ENCODE results near the gene HLA-C. TPM values are rescaled to one million over a fixed set of nuclear protein-coding genes. Genes with fewer than 3 reads are reported as not detected.
"Not testable (repeated sequence)": the region's sequence is repeated elsewhere in the genome, so short reads cannot be mapped to it uniquely, and the experiment has no call there.

Gene HLA-C
- total RNA-seq, 6 experiments from 2014 or later: 88.7 to 148 (median 125) TPM

DNA sequence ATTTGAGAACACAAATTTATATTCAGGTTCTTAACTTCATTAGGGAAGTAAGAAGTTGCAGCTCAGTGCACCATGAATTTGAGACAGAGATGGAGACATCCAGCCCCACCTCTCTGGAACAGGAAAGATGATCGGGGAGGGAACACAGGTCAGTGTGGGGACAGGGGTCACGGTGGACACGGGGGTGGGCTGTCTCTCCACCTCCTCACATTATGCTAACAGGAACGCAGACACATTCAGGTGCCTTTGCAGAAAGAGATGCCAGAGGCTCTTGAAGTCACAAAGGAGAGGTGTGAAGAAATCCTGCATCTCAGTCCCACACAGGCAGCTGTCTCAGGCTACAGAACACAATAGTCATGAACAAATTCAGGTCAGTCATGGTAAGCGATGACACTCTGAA lies 3.1 kb downstream of the HLA-C start:
- H3K9me3 Mint-ChIP-seq: 0 out of 2 replicates have a peak, but pooled peaks cover 1% of the 10 kb centered on the region
- peaks cover 7% of the 10 kb centered on the region for H3K27me3 Mint-ChIP-seq (ENCODE audit: insufficient read depth)
- H3K4me1 Mint-ChIP-seq (ENCODE audit: low read depth): peaks cover 20% of the 10 kb centered on the region
- H3K36me3 Mint-ChIP-seq (ENCODE audit: low read depth): no peaks in the 10 kb centered on the region
- H3K4me3 Mint-ChIP-seq: no peak overlapping the region
- TF ChIP-seq, protein P1, sequence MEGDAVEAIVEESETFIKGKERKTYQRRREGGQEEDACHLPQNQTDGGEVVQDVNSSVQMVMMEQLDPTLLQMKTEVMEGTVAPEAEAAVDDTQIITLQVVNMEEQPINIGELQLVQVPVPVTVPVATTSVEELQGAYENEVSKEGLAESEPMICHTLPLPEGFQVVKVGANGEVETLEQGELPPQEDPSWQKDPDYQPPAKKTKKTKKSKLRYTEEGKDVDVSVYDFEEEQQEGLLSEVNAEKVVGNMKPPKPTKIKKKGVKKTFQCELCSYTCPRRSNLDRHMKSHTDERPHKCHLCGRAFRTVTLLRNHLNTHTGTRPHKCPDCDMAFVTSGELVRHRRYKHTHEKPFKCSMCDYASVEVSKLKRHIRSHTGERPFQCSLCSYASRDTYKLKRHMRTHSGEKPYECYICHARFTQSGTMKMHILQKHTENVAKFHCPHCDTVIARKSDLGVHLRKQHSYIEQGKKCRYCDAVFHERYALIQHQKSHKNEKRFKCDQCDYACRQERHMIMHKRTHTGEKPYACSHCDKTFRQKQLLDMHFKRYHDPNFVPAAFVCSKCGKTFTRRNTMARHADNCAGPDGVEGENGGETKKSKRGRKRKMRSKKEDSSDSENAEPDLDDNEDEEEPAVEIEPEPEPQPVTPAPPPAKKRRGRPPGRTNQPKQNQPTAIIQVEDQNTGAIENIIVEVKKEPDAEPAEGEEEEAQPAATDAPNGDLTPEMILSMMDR (IDR thresholded peaks at IDR 0.05): no peak
- no peak overlapping the region for H3K27ac Mint-ChIP-seq
- no peak for DNase-seq

DNA sequence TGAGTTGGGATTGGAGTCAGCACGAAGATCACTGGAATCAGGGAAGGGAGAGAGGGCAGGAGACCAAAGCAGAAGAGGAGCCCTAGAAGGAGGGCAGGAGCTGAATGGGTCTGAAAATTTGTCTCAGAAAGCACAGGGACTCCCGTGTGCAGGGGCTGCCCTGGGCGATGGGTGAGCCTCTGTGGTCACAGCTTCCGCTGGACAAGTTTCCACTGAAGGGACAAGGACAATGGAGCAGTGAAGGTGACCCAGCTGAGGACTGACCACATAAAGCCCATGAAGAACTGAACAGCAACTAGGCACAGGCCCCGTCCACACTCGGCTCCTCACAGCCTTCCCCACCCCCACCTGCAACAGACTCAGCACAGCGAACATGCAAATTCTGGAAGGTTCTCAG lies 3.5 kb downstream of the HLA-C start:
- no peaks in the 10 kb centered on the region for H3K36me3 Mint-ChIP-seq (ENCODE audit: low read depth)
- peaks cover 19% of the 10 kb centered on the region for H3K4me1 Mint-ChIP-seq (ENCODE audit: low read depth)
- no peak for DNase-seq
- H3K27ac Mint-ChIP-seq: no peak overlapping the region
- H3K4me3 Mint-ChIP-seq: no peak overlapping the region
- peaks cover 6% of the 10 kb centered on the region for H3K9me3 Mint-ChIP-seq
- TF ChIP-seq, protein P1 (IDR thresholded peaks at IDR 0.05): no peak
- H3K27me3 Mint-ChIP-seq (ENCODE audit: insufficient read depth): peaks cover 7% of the 10 kb centered on the region

DNA sequence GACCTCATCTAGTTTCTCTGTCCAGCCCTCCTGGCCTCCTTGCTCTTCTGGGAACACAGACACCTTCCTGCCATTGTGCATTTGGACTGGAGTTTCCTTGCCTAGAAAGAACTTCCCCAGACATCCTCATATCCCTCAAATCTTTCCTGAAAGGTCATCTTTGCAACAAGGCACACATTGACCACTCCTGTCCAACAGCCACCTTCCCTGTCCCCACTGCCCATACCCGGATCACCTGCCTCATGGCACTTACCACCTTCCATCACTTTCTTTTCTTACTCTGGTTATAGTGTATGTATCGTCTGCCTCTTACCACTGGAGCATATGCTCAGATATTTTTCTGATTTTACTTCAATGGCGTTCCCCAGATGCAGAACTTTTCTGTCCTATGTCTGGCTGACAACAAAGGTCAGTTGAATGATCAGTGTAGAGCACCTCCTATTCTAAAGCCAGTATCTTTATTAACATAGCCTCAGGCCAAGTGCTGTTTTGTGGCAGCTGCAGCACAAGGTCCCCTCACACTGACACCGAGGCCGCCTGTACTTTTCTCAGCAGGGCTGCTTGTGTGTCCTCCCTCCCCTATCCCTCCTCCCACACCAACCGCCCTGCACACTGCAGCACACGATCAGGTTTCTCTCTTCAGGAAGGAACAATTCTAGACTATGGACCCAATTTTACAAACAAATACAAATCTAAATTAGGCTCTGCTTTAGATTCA lies 4.1 kb downstream of the HLA-C start:
- 0 out of 2 replicates have a peak, but pooled peaks cover 3% of the 10 kb centered on the region for H3K36me3 Mint-ChIP-seq (ENCODE audit: low read depth)

DNA sequence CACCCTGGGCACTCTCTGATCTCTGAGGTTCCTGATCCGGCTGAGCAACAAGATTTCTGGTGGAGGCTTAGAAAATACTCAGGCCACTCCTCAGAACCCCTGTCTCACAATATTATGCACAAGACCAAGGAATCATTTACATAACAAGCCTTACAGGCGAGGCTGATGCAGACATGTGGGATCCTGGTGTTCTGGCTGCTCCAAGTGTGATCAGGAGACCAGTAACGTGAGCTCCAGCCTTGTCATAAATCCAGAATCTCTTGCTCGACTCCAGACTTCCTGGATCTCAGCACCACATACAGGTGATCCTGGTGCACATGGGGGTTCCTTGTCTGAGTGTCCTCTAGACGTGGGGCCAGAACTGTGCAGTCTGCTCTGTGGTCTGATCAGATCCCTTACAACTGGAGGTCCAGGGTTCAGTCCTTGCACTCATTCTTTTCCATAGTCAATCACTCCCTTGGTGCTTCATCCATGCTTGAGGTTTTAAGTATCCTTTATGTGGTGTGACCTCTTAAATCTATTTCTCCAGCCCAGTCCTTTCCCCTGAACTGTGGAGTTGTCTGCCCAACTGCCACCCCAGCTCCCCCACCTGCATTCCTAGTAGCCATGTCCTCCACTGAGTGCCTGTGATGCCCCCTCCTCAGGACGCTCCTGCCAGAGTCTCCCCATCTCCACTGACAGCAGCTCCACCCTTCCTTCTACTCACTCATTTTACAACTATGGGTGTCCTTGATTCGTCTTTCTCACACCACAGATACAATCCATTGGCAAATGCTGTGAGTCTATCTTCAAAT lies 5.1 kb downstream of the HLA-C start:
- no peak overlapping the region for H3K4me3 Mint-ChIP-seq
- no peak overlapping the region for H3K27ac Mint-ChIP-seq
- 0 out of 2 replicates have a peak, but pooled peaks cover 6% of the 10 kb centered on the region for H3K36me3 Mint-ChIP-seq (ENCODE audit: low read depth)
- peaks cover 14% of the 10 kb centered on the region for H3K9me3 Mint-ChIP-seq
- peaks cover 6% of the 10 kb centered on the region; the same call in 1 of the 2 replicates for H3K4me1 Mint-ChIP-seq (ENCODE audit: low read depth)
- TF ChIP-seq, protein P1 (IDR thresholded peaks at IDR 0.05): no peak
- peaks cover 7% of the 10 kb centered on the region for H3K27me3 Mint-ChIP-seq (ENCODE audit: insufficient read depth)
- DNase-seq: no peak

More for the DNA sequence above, 4.1 kb downstream of the HLA-C start:
- DNase-seq: no peak
- peaks cover 13% of the 10 kb centered on the region for H3K4me1 Mint-ChIP-seq (ENCODE audit: low read depth)
- TF ChIP-seq, protein P1 (IDR thresholded peaks at IDR 0.05): no peak
- H3K9me3 Mint-ChIP-seq: peaks cover 12% of the 10 kb centered on the region
- peaks cover 7% of the 10 kb centered on the region for H3K27me3 Mint-ChIP-seq (ENCODE audit: insufficient read depth)
- H3K4me3 Mint-ChIP-seq: no peak overlapping the region
- no peak overlapping the region for H3K27ac Mint-ChIP-seq

DNA sequence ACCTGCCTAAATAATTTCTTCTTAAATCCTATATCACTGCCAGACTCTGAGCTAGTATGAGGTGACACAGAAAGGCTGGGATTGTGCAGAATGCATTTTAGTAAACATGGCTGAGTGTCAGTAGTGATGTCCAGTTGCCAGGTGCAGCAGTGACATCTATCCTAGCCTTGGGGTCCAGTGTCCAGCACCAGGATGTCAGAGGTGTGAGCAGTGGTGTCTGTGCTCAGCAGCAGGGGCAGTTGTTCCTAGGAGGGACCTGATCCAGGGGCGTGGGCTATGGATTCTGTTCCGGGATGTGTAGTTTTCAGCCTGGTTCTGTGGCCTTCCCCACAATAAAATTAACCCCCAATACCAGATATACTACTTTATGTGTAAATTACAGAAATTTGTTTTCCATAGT lies 6.0 kb downstream of the HLA-C start:
- H3K4me1 Mint-ChIP-seq (ENCODE audit: low read depth): peaks cover 6% of the 10 kb centered on the region; the same call in 1 of the 2 replicates
- H3K9me3 Mint-ChIP-seq: peaks cover 14% of the 10 kb centered on the region
- TF ChIP-seq, protein P1 (IDR thresholded peaks at IDR 0.05): no peak
- no peak overlapping the region for H3K27ac Mint-ChIP-seq
- 0 out of 2 replicates have a peak, but pooled peaks cover 6% of the 10 kb centered on the region for H3K36me3 Mint-ChIP-seq (ENCODE audit: low read depth)
- H3K27me3 Mint-ChIP-seq (ENCODE audit: insufficient read depth): peaks cover 8% of the 10 kb centered on the region
- no peak for DNase-seq
- no peak overlapping the region for H3K4me3 Mint-ChIP-seq

DNA sequence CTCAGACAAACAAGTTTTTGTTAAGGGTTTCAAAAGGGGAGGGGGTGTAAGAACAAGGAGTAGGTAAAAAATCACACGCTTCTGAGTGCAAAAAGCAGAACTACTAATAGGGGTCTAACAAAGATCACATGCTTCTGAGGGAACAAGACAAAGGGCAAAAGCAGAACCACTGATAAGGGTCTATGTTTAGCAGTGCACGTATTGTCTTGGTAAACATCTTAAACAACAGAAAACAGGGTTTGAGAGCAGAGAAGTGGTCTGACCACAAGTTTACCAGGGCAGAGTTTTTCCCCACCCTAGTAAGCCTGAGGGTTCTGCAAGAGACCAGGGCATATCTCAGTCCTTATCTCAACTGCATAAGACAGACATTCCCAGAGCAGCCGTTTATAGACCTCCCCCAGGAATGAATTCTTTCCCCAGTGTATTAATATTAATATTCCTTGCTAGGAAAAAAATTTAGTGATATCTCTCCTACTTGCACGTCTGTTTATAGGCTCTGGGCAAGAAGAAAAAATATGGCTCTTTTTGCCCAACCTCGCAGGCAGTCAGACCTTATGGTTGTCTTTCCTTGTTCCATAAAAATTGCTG lies 8.5 kb downstream of the HLA-C start:
- peaks cover 14% of the 10 kb centered on the region for H3K9me3 Mint-ChIP-seq
- H3K36me3 Mint-ChIP-seq (ENCODE audit: low read depth); H3K27ac Mint-ChIP-seq; DNase-seq; H3K4me3 Mint-ChIP-seq; H3K4me1 Mint-ChIP-seq (ENCODE audit: low read depth): not testable (repeated sequence)
- peaks cover 15% of the 10 kb centered on the region for H3K27me3 Mint-ChIP-seq (ENCODE audit: insufficient read depth)

DNA sequence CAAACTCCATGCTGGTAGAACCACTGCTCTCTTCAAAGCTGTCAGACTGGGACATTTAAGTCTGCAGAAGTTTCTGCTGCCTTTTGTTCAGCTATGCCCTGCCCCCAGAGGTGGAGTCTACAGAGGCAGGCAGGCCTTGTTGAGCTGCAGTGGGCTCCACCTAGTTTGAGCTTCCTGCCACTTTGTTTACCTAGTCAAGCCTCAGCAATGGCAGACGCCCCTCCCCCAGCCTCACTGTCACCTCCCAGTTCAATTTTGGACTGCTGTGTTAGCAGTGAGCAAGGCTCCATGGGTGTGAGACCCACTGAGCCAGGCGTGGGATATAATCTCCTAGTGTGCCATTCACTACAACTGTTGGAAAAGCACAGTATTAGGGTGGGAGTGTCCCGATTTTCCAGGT lies 11.9 kb downstream of the HLA-C start:
- peaks cover 14% of the 10 kb centered on the region for H3K9me3 Mint-ChIP-seq
- H3K27ac Mint-ChIP-seq: not testable (repeated sequence)

More for the DNA sequence above, 11.9 kb downstream of the HLA-C start:
- not testable (repeated sequence) for DNase-seq; H3K4me1 Mint-ChIP-seq (ENCODE audit: low read depth); H3K36me3 Mint-ChIP-seq (ENCODE audit: low read depth); H3K4me3 Mint-ChIP-seq
- H3K27me3 Mint-ChIP-seq (ENCODE audit: insufficient read depth): peaks cover 13% of the 10 kb centered on the region

Measured in HFFc6 (cell line).